ENCODE results near the gene CDK2AP2. TPM values are rescaled to one million over a fixed set of nuclear protein-coding genes. Genes with fewer than 3 reads are reported as not detected.

CDK2AP2 gene
- polyA plus RNA-seq, 6 donors from 2014 or later = 87.4 to 161 (median 111) TPM

GRCh38 chr11:67457453-67457852, 50.5 kb downstream of the CDK2AP2 start:
- Mint-ChIP-seq H3K4me1 (peaks cover 37 to 55% (median 53%) of the 10 kb centered on the region in 3 donors), H3K36me3 (peaks cover 0 to 7% of the 10 kb centered on the region in 2 donors), H3K27me3 (no peaks in the 10 kb centered on the region), H3K9me3 (no peaks in the 10 kb centered on the region), H3K4me3 (peak overlapping the region in 6 of 8 donors; percentile 48 to 85 (median 60)), H3K27ac (peak overlapping the region; percentile 54 to 93 (median 87))
- DNase-seq (no peak), ATAC-seq (ENCODE audit: low read depth in 2 of 2) (no peak)

Other genes with a start within 250 kb of the CDK2AP2 start
- gene GRK2, start 241.7 kb downstream of the CDK2AP2 start, polyA plus RNA-seq (ENCODE audit: low read depth in 6 of 6) = 10 to 100 TPM; 17.9 to 63.4 (median 31.7) TPM
- 10 to 100 TPM in 2 of 6 donors, 1 to 10 TPM in 4; 3.5 to 18.4 (median 8.4) TPM for gene ANKRD13D, start 218.9 kb downstream of the CDK2AP2 start, polyA plus RNA-seq (ENCODE audit: low read depth in 6 of 6)
- under 1 TPM in 1 of 6 donors, not detected in 5; 0.18 TPM for gene SSH3, start 204.6 kb downstream of the CDK2AP2 start, polyA plus RNA-seq (ENCODE audit: low read depth in 6 of 6)
- gene POLD4, start 154.6 kb downstream of the CDK2AP2 start, polyA plus RNA-seq (ENCODE audit: low read depth in 6 of 6) = 100 to 1,000 TPM; 340 to 535 (median 458) TPM
- gene CLCF1, start 134.6 kb downstream of the CDK2AP2 start, polyA plus RNA-seq (ENCODE audit: low read depth in 6 of 6) = 10 to 100 TPM in 1 of 6 donors, 1 to 10 TPM in 5; 5.3 to 10.4 (median 7.7) TPM
- 10 to 100 TPM in 4 of 6 donors, 1 to 10 TPM in 2; 6.7 to 17.5 (median 11.0) TPM for gene RAD9A, start 116.2 kb downstream of the CDK2AP2 start, polyA plus RNA-seq (ENCODE audit: low read depth in 6 of 6)
- gene PPP1CA, start 106.3 kb downstream of the CDK2AP2 start, polyA plus RNA-seq (ENCODE audit: low read depth in 6 of 6) = 100 to 1,000 TPM; 492 to 795 (median 530) TPM
- gene TBC1D10C, start 104.1 kb downstream of the CDK2AP2 start, polyA plus RNA-seq (ENCODE audit: low read depth in 6 of 6) = 100 to 1,000 TPM; 190 to 304 (median 239) TPM
- 1 to 10 TPM in 5 of 6 donors, under 1 TPM in 1; 0.80 to 2.9 (median 1.7) TPM for gene CARNS1, start 92.5 kb downstream of the CDK2AP2 start, polyA plus RNA-seq (ENCODE audit: low read depth in 6 of 6)
- 10 to 100 TPM; 37.9 to 54.7 (median 50.0) TPM for gene RPS6KB2, start 79.7 kb downstream of the CDK2AP2 start, polyA plus RNA-seq (ENCODE audit: low read depth in 6 of 6)
- gene PTPRCAP, start 70.5 kb downstream of the CDK2AP2 start, polyA plus RNA-seq (ENCODE audit: low read depth in 6 of 6) = 1,000 to 10,000 TPM in 3 of 6 donors, 100 to 1,000 TPM in 3; 953 to 1,146 (median 1,009) TPM
- gene CORO1B, start 64.7 kb downstream of the CDK2AP2 start, polyA plus RNA-seq (ENCODE audit: low read depth in 6 of 6) = 1 to 10 TPM; 6.5 to 9.9 (median 8.7) TPM
- 1 to 10 TPM in 5 of 6 donors, not detected in 1; 1.1 to 2.5 (median 1.7) TPM for gene GPR152, start 55.4 kb downstream of the CDK2AP2 start, polyA plus RNA-seq (ENCODE audit: low read depth in 6 of 6)
- gene CABP4, start 52.8 kb downstream of the CDK2AP2 start, polyA plus RNA-seq (ENCODE audit: low read depth in 6 of 6) = 1 to 10 TPM in 5 of 6 donors, not detected in 1; 1.5 to 6.8 (median 2.1) TPM
- 100 to 1,000 TPM; 183 to 250 (median 221) TPM for gene TMEM134, start 38.9 kb downstream of the CDK2AP2 start, polyA plus RNA-seq (ENCODE audit: low read depth in 6 of 6)
- gene AIP, start 25.1 kb downstream of the CDK2AP2 start, polyA plus RNA-seq (ENCODE audit: low read depth in 6 of 6) = 100 to 1,000 TPM in 4 of 6 donors, 10 to 100 TPM in 2; 86.8 to 149 (median 120) TPM
- 10 to 100 TPM; 10.9 to 34.9 (median 14.5) TPM for gene PITPNM1, start 2.8 kb downstream of the CDK2AP2 start, polyA plus RNA-seq (ENCODE audit: low read depth in 6 of 6)
- gene CABP2, start 15.3 kb upstream of the CDK2AP2 start, polyA plus RNA-seq (ENCODE audit: low read depth in 6 of 6) = not detected
- gene GSTP1, start 75.7 kb upstream of the CDK2AP2 start, polyA plus RNA-seq (ENCODE audit: low read depth in 6 of 6) = 100 to 1,000 TPM; 225 to 406 (median 317) TPM
- gene NDUFV1, start 98.8 kb upstream of the CDK2AP2 start, polyA plus RNA-seq (ENCODE audit: low read depth in 6 of 6) = 100 to 1,000 TPM; 110 to 165 (median 124) TPM
- gene NUDT8, start 121.8 kb upstream of the CDK2AP2 start, polyA plus RNA-seq (ENCODE audit: low read depth in 6 of 6) = 10 to 100 TPM in 3 of 6 donors, 1 to 10 TPM in 3; 2.9 to 15.3 (median 10.0) TPM
- gene TBX10, start 131.6 kb upstream of the CDK2AP2 start, polyA plus RNA-seq (ENCODE audit: low read depth in 6 of 6) = not detected
- gene ACY3, start 142.6 kb upstream of the CDK2AP2 start, polyA plus RNA-seq (ENCODE audit: low read depth in 6 of 6) = 1 to 10 TPM in 5 of 6 donors, under 1 TPM in 1; 0.80 to 6.6 (median 2.5) TPM
- gene ALDH3B2, start 166.5 kb upstream of the CDK2AP2 start, polyA plus RNA-seq (ENCODE audit: low read depth in 6 of 6) = 1 to 10 TPM in 2 of 6 donors, under 1 TPM in 1, not detected in 3; 0.30 to 2.4 (median 1.1) TPM

Data from naive B cell (primary cell).